Keratinocyte (primary cell): Measurements from ENCODE around the gene GDF3. TPM values are rescaled to one million over a fixed set of nuclear protein-coding genes. Genes with fewer than 3 reads are reported as not detected.

Experiments used
- DNase-seq: peaks from one replicate; pipeline ENCODE4 v3.0.0-alpha.2; 2011; ENCODE audit warnings: low read depth, missing footprints, low spot score
- FAIRE-seq: peaks from 2 replicates; lab custom pipeline; 2011; peaks lifted over from hg19 to GRCh38; lab: Jason Lieb, UNC
- H2AFZ ChIP-seq: 2 replicates; pipeline ENCODE4 v1.6.0; 2012; ENCODE audit warnings: low read length, control low read depth, inconsistent platforms; ENCODE audit not compliant: control insufficient read depth
- H3K27ac ChIP-seq: 2 replicates; pipeline ENCODE4 v1.5.1; 2011; ENCODE audit warnings: low read length; ENCODE audit not compliant: control insufficient read depth, insufficient read depth
- H3K27me3 ChIP-seq: 3 replicates; pipeline ENCODE4 v1.6.0; 2011; ENCODE audit warnings: low read length; ENCODE audit not compliant: control insufficient read depth, insufficient read depth; ENCODE audit errors: extremely low read depth
- H3K36me3 ChIP-seq, 2 experiments: 2 replicates in 1 of 2; 3 replicates in 1 of 2; pipeline ENCODE4 v1.5.1; 2011; ENCODE audit warnings: low read length in 2 of 2, mild to moderate bottlenecking in 1 of 2; ENCODE audit not compliant: control insufficient read depth in 2 of 2, insufficient read depth in 2 of 2; ENCODE audit errors: extremely low read depth in 1 of 2
- H3K4me1 ChIP-seq: 3 replicates; pipeline ENCODE4 v1.5.1; 2011; ENCODE audit warnings: low read length; ENCODE audit not compliant: control insufficient read depth, insufficient read depth; ENCODE audit errors: extremely low read depth
- H3K4me2 ChIP-seq: 3 replicates; pipeline ENCODE4 v1.6.0; 2011; ENCODE audit warnings: low read depth, low read length; ENCODE audit not compliant: control insufficient read depth, insufficient read depth; ENCODE audit errors: extremely low read depth
- H3K4me3 ChIP-seq, 3 experiments: fragments of 200-600 bp in 1 of 3; sonication (generic) in 1 of 3; 2 replicates in 2 of 3; 3 replicates in 1 of 3; pipeline ENCODE4 v1.5.1; 2011 to 2016; ENCODE audit warnings: low read length in 3 of 3, mild to moderate bottlenecking in 3 of 3, control low read depth in 2 of 3, inconsistent platforms in 1 of 3, low read depth in 1 of 3, mixed read lengths in 1 of 3, mixed run types in 1 of 3, moderate library complexity in 1 of 3; ENCODE audit not compliant: control insufficient read depth in 2 of 3, insufficient read depth in 2 of 3; ENCODE audit errors: extremely low read depth in 1 of 3
- H3K79me2 ChIP-seq: 2 replicates; pipeline ENCODE4 v1.6.0; 2012; ENCODE audit warnings: low read length; ENCODE audit not compliant: control insufficient read depth, insufficient read depth
- H3K9ac ChIP-seq: 3 replicates; pipeline ENCODE4 v1.6.0; 2011; ENCODE audit warnings: low read length; ENCODE audit not compliant: control insufficient read depth, insufficient read depth; ENCODE audit errors: extremely low read depth
- H3K9me1 ChIP-seq: 3 replicates; pipeline ENCODE4 v1.6.0; 2011; ENCODE audit warnings: low read length; ENCODE audit not compliant: control insufficient read depth, insufficient read depth; ENCODE audit errors: extremely low read depth
- H3K9me3 ChIP-seq: 2 replicates; pipeline ENCODE4 v1.5.1; 2012; ENCODE audit warnings: low read depth, low read length; ENCODE audit not compliant: control insufficient read depth
- H4K20me1 ChIP-seq: 3 replicates; pipeline ENCODE4 v1.6.0; 2011; ENCODE audit warnings: low read length; ENCODE audit not compliant: control insufficient read depth, insufficient read depth; ENCODE audit errors: extremely low read depth
- EZH2 ChIP-seq: IDR thresholded peaks from one replicate; pipeline ENCODE4 v1.6.1; 2012; ENCODE audit warnings: inconsistent platforms, mild to moderate bottlenecking, low read length, moderate library complexity
- dilution Hi-C: fragments of 300-500 bp; cut with MboI; formaldehyde crosslinking; loops from one replicate; pipeline ENCODE4 v1.7.0; 2020; ENCODE audit warnings: low sequenced_read_pairs; ENCODE audit not compliant: extremely low pct_ligation_motif_present
- polyA plus RNA-seq, 5 experiments: library from polyadenylated mRNA; depleted of rRNA in 3 of 5; stranded (reverse) in 3 of 5; stranded (forward) in 1 of 5; unstranded in 1 of 5; fragments of >200 nt; gene quantifications; 1 replicate in 1 of 5; 2 replicates in 3 of 5; 3 replicates in 1 of 5; pipeline versions ENCODE4 v1.2.1 to v1.2.3, GENCODE V29; 2011 to 2012; ENCODE audit warnings: missing spikeins in 2 of 5, low read depth in 1 of 5, low replicate concordance in 1 of 5
- TF ChIP-seq, protein P1 (sequence below), 3 experiments: IDR thresholded peaks in 1 of 3; conservative IDR thresholded peaks in 1 of 3; optimal IDR thresholded peaks in 1 of 3; 2 replicates in 2 of 3; 3 replicates in 1 of 3; pipeline versions ENCODE3 to v1.5.1; 2011; ENCODE audit warnings: low read length in 3 of 3, mild to moderate bottlenecking in 3 of 3, moderate library complexity in 2 of 3, control low read depth in 1 of 3, inconsistent platforms in 1 of 3; ENCODE audit not compliant: insufficient read depth in 2 of 3; ENCODE audit errors: extremely low read depth in 1 of 3

GDF3 gene
- polyA plus RNA-seq, 1 donor (not counting 4 experiments of a cell fraction or from before 2014, with no cell fraction given) = not detected

DNA sequence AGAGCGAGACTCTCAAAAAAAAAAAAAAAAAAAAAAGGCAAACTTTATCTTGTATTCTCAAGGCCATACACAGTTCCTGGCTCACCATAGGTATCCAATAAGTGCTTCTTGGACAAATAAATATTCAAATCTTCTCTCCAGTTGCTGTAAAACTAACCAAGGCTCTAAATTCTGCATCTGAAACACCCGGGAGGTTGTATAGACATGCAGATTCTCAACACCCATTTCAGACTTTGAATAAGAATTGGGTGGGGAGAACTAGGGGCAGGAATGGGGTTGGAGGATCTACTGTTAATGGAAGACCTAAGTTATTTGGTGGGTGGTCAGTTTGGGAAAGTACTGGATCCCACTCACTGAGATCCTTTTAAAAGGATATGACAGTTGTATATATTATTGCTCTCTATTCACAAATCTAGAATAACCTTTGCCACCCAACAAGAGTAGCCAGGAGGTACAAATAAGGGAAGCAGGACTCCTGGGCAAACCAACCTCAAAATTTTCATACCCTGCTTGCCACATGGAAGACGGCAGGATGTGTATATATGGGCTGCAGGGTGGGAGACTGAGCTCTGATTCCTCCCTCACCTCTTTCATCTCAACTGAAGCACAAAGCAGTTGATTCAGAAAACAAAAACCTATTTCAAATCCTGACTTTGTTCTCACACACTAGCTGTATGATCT lies 879 bp downstream of the GDF3 start:
- Histone ChIP-seq H3K36me3 (no peaks in the 10 kb centered on the region), H3K27ac (no peak overlapping the region), H3K27me3 (no peaks in the 10 kb centered on the region), H3K9ac (no peak overlapping the region), H3K4me3 (no peak overlapping the region), H4K20me1 (no peaks in the 10 kb centered on the region), H3K4me2 (no peak overlapping the region), H3K9me1 (no peaks in the 10 kb centered on the region), H3K4me1 (no peaks in the 10 kb centered on the region), H3K9me3 (no peaks in the 10 kb centered on the region), H2AFZ (no peak overlapping the region), H3K79me2 (no peaks in the 10 kb centered on the region)
- TF ChIP-seq, protein P1, sequence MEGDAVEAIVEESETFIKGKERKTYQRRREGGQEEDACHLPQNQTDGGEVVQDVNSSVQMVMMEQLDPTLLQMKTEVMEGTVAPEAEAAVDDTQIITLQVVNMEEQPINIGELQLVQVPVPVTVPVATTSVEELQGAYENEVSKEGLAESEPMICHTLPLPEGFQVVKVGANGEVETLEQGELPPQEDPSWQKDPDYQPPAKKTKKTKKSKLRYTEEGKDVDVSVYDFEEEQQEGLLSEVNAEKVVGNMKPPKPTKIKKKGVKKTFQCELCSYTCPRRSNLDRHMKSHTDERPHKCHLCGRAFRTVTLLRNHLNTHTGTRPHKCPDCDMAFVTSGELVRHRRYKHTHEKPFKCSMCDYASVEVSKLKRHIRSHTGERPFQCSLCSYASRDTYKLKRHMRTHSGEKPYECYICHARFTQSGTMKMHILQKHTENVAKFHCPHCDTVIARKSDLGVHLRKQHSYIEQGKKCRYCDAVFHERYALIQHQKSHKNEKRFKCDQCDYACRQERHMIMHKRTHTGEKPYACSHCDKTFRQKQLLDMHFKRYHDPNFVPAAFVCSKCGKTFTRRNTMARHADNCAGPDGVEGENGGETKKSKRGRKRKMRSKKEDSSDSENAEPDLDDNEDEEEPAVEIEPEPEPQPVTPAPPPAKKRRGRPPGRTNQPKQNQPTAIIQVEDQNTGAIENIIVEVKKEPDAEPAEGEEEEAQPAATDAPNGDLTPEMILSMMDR (optimal IDR thresholded peaks at IDR 0.05 in 1 of 3, IDR thresholded peaks at IDR 0.05 in 1 of 3, conservative IDR thresholded peaks at IDR 0.05 in 1 of 3; ENCODE audit: extremely low read depth in 1 of 3, insufficient read depth in 2 of 3, low read length in 3 of 3) = no peak
- TF ChIP-seq EZH2 = no peak
- FAIRE-seq (no peak), DNase-seq (no peak)
- dilution Hi-C loops = no loop called here

DNA sequence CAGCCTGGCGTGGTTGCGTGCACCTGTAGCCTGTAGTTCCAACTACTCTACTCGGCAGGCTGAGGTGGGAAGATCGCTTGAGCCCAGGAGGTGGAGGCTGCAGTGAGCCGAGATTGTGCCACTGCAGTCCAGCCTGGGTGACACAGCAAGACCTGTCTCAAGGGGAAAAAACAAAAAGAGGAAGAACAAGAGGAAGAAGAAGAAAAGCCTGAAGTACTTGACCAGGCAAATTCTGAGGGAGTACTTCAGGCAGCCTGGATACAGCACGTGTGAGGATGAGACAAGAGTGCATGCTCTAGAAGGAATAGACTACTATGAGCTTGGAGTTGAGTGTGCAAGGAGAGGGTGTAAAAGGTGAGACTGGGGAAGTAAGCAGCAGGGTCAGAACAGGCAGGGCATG lies 1.8 kb downstream of the GDF3 start:
- DNase-seq = no peak
- Histone ChIP-seq H3K9ac (no peak overlapping the region), H3K9me3 (no peaks in the 10 kb centered on the region), H3K36me3 (no peaks in the 10 kb centered on the region), H3K4me3 (no peak overlapping the region), H3K4me2 (no peak overlapping the region), H2AFZ (no peak overlapping the region), H3K9me1 (no peaks in the 10 kb centered on the region), H3K27ac (no peak overlapping the region), H3K4me1 (no peaks in the 10 kb centered on the region), H4K20me1 (no peaks in the 10 kb centered on the region), H3K27me3 (no peaks in the 10 kb centered on the region), H3K79me2 (no peaks in the 10 kb centered on the region)
- dilution Hi-C loops = no loop called here
- TF ChIP-seq, protein P1 (optimal IDR thresholded peaks at IDR 0.05 in 1 of 3, IDR thresholded peaks at IDR 0.05 in 1 of 3, conservative IDR thresholded peaks at IDR 0.05 in 1 of 3; ENCODE audit: extremely low read depth in 1 of 3, insufficient read depth in 2 of 3, low read length in 3 of 3) = no peak
- no peak for TF ChIP-seq EZH2
- no peak for FAIRE-seq
